Stomach (tissue), 9 donors: ENCODE data around the gene GPR139. TPM values are rescaled to one million over a fixed set of nuclear protein-coding genes. Genes with fewer than 3 reads are reported as not detected.

ENCODE experiments used
- DNase-seq, 2 donors: peaks; one replicate each; pipeline versions ENCODE4 v3.0.0 to v3.0.0-alpha.2; 2013 to 2019
- H3K27ac ChIP-seq, 5 donors: fragments of 200-600 bp in 4 of 5; sonication (generic) in 4 of 5; one replicate each; pipeline ENCODE4 v1.5.1; 2013 to 2019; ENCODE audit warnings: mild to moderate bottlenecking in 1 of 5, moderate library complexity in 1 of 5
- H3K27me3 ChIP-seq, 3 donors: fragments of 200-600 bp; sonication (generic); one replicate each; pipeline ENCODE4 v1.5.1; 2017 to 2019; ENCODE audit warnings: mixed run types in 1 of 3
- H3K36me3 ChIP-seq, 4 donors: fragments of 200-600 bp; sonication (generic); 1 replicate in 3 of 4; 2 replicates in 1 of 4; pipeline ENCODE4 v1.5.1; 2016 to 2019
- H3K4me1 ChIP-seq, 4 donors: fragments of 200-600 bp; sonication (generic); one replicate each; pipeline ENCODE4 v1.5.1; 2016 to 2019
- H3K4me3 ChIP-seq, 4 donors: fragments of 200-600 bp; sonication (generic) in 3 of 4; one replicate each; pipeline ENCODE4 v1.5.1; 2016 to 2019; ENCODE audit warnings: mild to moderate bottlenecking in 1 of 4
- H3K9me3 ChIP-seq, 4 donors: fragments of 200-600 bp; sonication (generic); one replicate each; pipeline ENCODE4 v1.5.1; 2016 to 2019
- CTCF ChIP-seq, 7 experiments: fragments of 450-650 bp in 4 of 7; fragments of 200-600 bp in 3 of 7; sonication (generic) in 3 of 7; IDR thresholded peaks; one replicate each; pipeline ENCODE4 v1.5.1; 2016 to 2019; ENCODE audit warnings: antibody characterized with exemption in 7 of 7, control low read depth in 2 of 7, mild to moderate bottlenecking in 1 of 7
- EP300 ChIP-seq: sonication (generic); formaldehyde crosslinking; IDR thresholded peaks from one replicate; pipeline ENCODE4 v1.6.1; 2017; ENCODE audit warnings: antibody characterized with exemption
- POLR2A ChIP-seq, 4 donors: fragments of 450-650 bp; IDR thresholded peaks; one replicate each; pipeline ENCODE4 v1.6.1; 2016; ENCODE audit warnings: antibody characterized with exemption in 4 of 4, control low read depth in 2 of 4, mild to moderate bottlenecking in 1 of 4, moderate library complexity in 1 of 4
- POLR2AphosphoS5 ChIP-seq, 3 donors: sonication (generic); formaldehyde crosslinking; IDR thresholded peaks; one replicate each; pipeline ENCODE4 v1.6.1; 2016; ENCODE audit warnings: antibody characterized with exemption in 3 of 3
- WGBS, 5 donors: extraction: QIAGEN DNeasy Blood & Tissue Kit in 3 of 5; methylation state at CpG; one replicate each; pipeline versions ENCODE4 v1.1.5 to v1.1.7; 2013 to 2018; 5-methylcytosine and 5-hydroxymethylcytosine counted together
- intact Hi-C: fragments of 100-400 bp; cut with DNase I; formaldehyde crosslinking; loops from one replicate; pipeline ENCODE4 v1.15.1; 2023; ENCODE audit warnings: low total_unique reads
- polyA plus RNA-seq, 3 donors: library from polyadenylated mRNA; stranded (reverse); fragments of 200-250 nt; gene quantifications; one replicate each; pipeline ENCODE4 v1.2.3, GENCODE V29; 2013
- total RNA-seq, 5 donors: library from RNA; depleted of rRNA; stranded (reverse); fragments of >200 nt; gene quantifications; one replicate each; pipeline versions ENCODE4 v1.1.0 to v1.2.3, GENCODE V29; 2014 to 2016
- donor health status: healthy with polysubstance abuse.
- donor health status: Bipolar disorder and iron deficiency.
- donor health status: healthy.

Gene GPR139
- total and polyA plus RNA-seq, 8 donors = not detected

GRCh38 chr16:20079106-20079505 is 5.4 kb upstream of the GPR139 start:
- H3K4me1 ChIP-seq = no peaks in the 10 kb centered on the region
- no peak for DNase-seq
- H3K4me3 ChIP-seq = no peak overlapping the region
- intact Hi-C loops = no loop called here
- no peaks in the 10 kb centered on the region for H3K9me3 ChIP-seq
- H3K36me3 ChIP-seq = no peaks in the 10 kb centered on the region
- TF ChIP-seq POLR2AphosphoS5 (IDR thresholded peaks at IDR 0.05) (no peak), CTCF (IDR thresholded peaks at IDR 0.05) (no peak), EP300 (no peak), POLR2A (IDR thresholded peaks at IDR 0.05) (no peak)
- no peak overlapping the region for H3K27ac ChIP-seq
- 76 to 84% (median 82%) methylated on average over 4 of the region's 4 CpGs for WGBS, 5 donors
- H3K27me3 ChIP-seq = peaks cover 0 to 49% (median 11%) of the 10 kb centered on the region in 3 donors

GRCh38 chr16:20075243-20075642 is 1.6 kb upstream of the GPR139 start:
- no peaks in the 10 kb centered on the region for H3K36me3 ChIP-seq
- DNase-seq = no peak
- no peak overlapping the region for H3K4me3 ChIP-seq
- H3K4me1 ChIP-seq = peaks cover 0 to 14% (median 7%) of the 10 kb centered on the region in 4 donors
- intact Hi-C loops = no loop called here
- H3K9me3 ChIP-seq = no peaks in the 10 kb centered on the region
- no peak for TF ChIP-seq CTCF (IDR thresholded peaks at IDR 0.05)
- TF ChIP-seq POLR2A (IDR thresholded peaks at IDR 0.05) = no peak
- TF ChIP-seq POLR2AphosphoS5 (IDR thresholded peaks at IDR 0.05) = no peak
- no peak for TF ChIP-seq EP300
- no peak overlapping the region for H3K27ac ChIP-seq
- 53 to 62% (median 60%) methylated on average over 4 of the region's 4 CpGs for WGBS, 5 donors
- H3K27me3 ChIP-seq = peaks cover 5 to 79% (median 34%) of the 10 kb centered on the region in 3 donors

GRCh38 chr16:20074099-20074991 is 655 bp upstream of the GPR139 start:
- 9 to 14% (median 13%) methylated on average over 27 to 34 of the region's 34 CpGs for WGBS, 5 donors
- no peaks in the 10 kb centered on the region for H3K9me3 ChIP-seq
- intact Hi-C loops = no loop called here
- no peaks in the 10 kb centered on the region for H3K36me3 ChIP-seq
- peaks cover 0 to 14% (median 7%) of the 10 kb centered on the region in 4 donors for H3K4me1 ChIP-seq
- H3K27me3 ChIP-seq = peaks cover 5 to 75% (median 34%) of the 10 kb centered on the region in 3 donors
- H3K4me3 ChIP-seq = no peak overlapping the region
- DNase-seq = peak in 1 of 2 donors; percentile 3
- no peak overlapping the region for H3K27ac ChIP-seq
- TF ChIP-seq EP300 = no peak
- TF ChIP-seq POLR2A (IDR thresholded peaks at IDR 0.05) = no peak
- no peak for TF ChIP-seq POLR2AphosphoS5 (IDR thresholded peaks at IDR 0.05)
- no peak for TF ChIP-seq CTCF (IDR thresholded peaks at IDR 0.05)

GRCh38 chr16:20072874-20073202 is 852 bp downstream of the GPR139 start:
- no peak for TF ChIP-seq CTCF (IDR thresholded peaks at IDR 0.05)
- no peak for TF ChIP-seq POLR2AphosphoS5 (IDR thresholded peaks at IDR 0.05)
- H3K4me1 ChIP-seq = peaks cover 0 to 14% (median 7%) of the 10 kb centered on the region in 4 donors
- H3K9me3 ChIP-seq = peaks cover 0 to 9% (median 6%) of the 10 kb centered on the region in 4 donors
- no peak overlapping the region for H3K27ac ChIP-seq
- intact Hi-C loops = no loop called here
- peaks cover 5 to 62% (median 34%) of the 10 kb centered on the region in 3 donors for H3K27me3 ChIP-seq
- H3K4me3 ChIP-seq = no peak overlapping the region
- no peak for DNase-seq
- 11 to 17% (median 14%) methylated on average over 8 to 11 of the region's 11 CpGs for whole genome bisulfite sequencing, 5 donors
- no peaks in the 10 kb centered on the region for H3K36me3 ChIP-seq
